ENCODE results near the gene MRPL52. TPM values are rescaled to one million over a fixed set of nuclear protein-coding genes. Genes with fewer than 3 reads are reported as not detected.
A peak's percentile ranks its signal among the peaks of the same experiment; 100 is the strongest.

The MRPL52 gene
- total and polyA plus RNA-seq, 2 of the 13 experiments (the other 11 are each of a cell fraction or from before 2014, with no cell fraction given) = 118 to 329 TPM

GRCh38 chr14:22814941-22815713 lies 14.6 kb upstream of the MRPL52 start, which contains the start of gene SLC7A7 (continued):
- TF ChIP-seq TFDP2 (CRISPR knock-in tag; IDR thresholded peaks at IDR 0.05) = no peak
- no peak for TF ChIP-seq KDM4B (CRISPR knock-in tag; IDR thresholded peaks at IDR 0.05)
- TF ChIP-seq ZNF503 (CRISPR knock-in tag; IDR thresholded peaks at IDR 0.05) = no peak
- TF ChIP-seq ZNF839 (CRISPR knock-in tag; IDR thresholded peaks at IDR 0.05; ENCODE audit: borderline replicate concordance) = no peak
- TF ChIP-seq ZNF317 (CRISPR knock-in tag; IDR thresholded peaks at IDR 0.05) = no peak
- TF ChIP-seq FOXA1 (IDR thresholded peaks at IDR 0.05) = no peak
- no peak for TF ChIP-seq FOXA1 (CRISPR knock-in tag; IDR thresholded peaks at IDR 0.05)
- TF ChIP-seq ZNF652 (CRISPR knock-in tag; IDR thresholded peaks at IDR 0.05; ENCODE audit: borderline replicate concordance, low read depth) = no peak
- no peak for TF ChIP-seq TCF12 (IDR thresholded peaks at IDR 0.05)
- TF ChIP-seq TCF12 (CRISPR knock-in tag; IDR thresholded peaks at IDR 0.05) = no peak
- no peak for TF ChIP-seq ZNF660 (CRISPR knock-in tag; IDR thresholded peaks at IDR 0.05; ENCODE audit: borderline replicate concordance, low read depth)
- no peak for TF ChIP-seq PCBP1 (IDR thresholded peaks at IDR 0.05; ENCODE audit: borderline replicate concordance, low read depth, low read length)
- TF ChIP-seq ZNF572 (CRISPR knock-in tag; IDR thresholded peaks at IDR 0.05) = no peak
- TF ChIP-seq GATAD1 (CRISPR knock-in tag; IDR thresholded peaks at IDR 0.05) = 0 out of 2 replicates have a peak, but pooled peaks have one; percentile 34
- no peak for TF ChIP-seq NFRKB (IDR thresholded peaks at IDR 0.05)
- TF ChIP-seq ZNF282 (IDR thresholded peaks at IDR 0.05; ENCODE audit: partially characterized antibody) = no peak
- TF ChIP-seq RFXAP (CRISPR knock-in tag; IDR thresholded peaks at IDR 0.05; ENCODE audit: borderline replicate concordance) = no peak
- no peak for TF ChIP-seq FOXJ3 (CRISPR knock-in tag; IDR thresholded peaks at IDR 0.05; ENCODE audit: borderline replicate concordance)
- no peak for TF ChIP-seq ZNF841 (CRISPR knock-in tag; IDR thresholded peaks at IDR 0.05; ENCODE audit: borderline replicate concordance)
- TF ChIP-seq ZNF335 (CRISPR knock-in tag; IDR thresholded peaks at IDR 0.05) = no peak
- no peak for TF ChIP-seq NFIB (CRISPR knock-in tag; IDR thresholded peaks at IDR 0.05; ENCODE audit: borderline replicate concordance)
- no peak for TF ChIP-seq HMGXB3 (CRISPR knock-in tag; IDR thresholded peaks at IDR 0.05; ENCODE audit: borderline replicate concordance)
- TF ChIP-seq EZH2 (conservative IDR thresholded peaks at IDR 0.05; ENCODE audit: low read depth, low read length) = no peak

Measured in HepG2 (cell line).